Activated T-cell treated with anti-CD3 and anti-CD28 coated beads, Interleukin-2, amount 50 U/mL, for 1 hour (primary cell): ENCODE data around the gene TAAR6.
"Not testable (repeated sequence)": the region's sequence is repeated elsewhere in the genome, so short reads cannot be mapped to it uniquely, and the experiment has no call there.

Experiments used
- DNase-seq: peaks from one replicate; pipeline ENCODE4 v3.0.0-alpha.2; 2020

TAAR6 gene, protein sequence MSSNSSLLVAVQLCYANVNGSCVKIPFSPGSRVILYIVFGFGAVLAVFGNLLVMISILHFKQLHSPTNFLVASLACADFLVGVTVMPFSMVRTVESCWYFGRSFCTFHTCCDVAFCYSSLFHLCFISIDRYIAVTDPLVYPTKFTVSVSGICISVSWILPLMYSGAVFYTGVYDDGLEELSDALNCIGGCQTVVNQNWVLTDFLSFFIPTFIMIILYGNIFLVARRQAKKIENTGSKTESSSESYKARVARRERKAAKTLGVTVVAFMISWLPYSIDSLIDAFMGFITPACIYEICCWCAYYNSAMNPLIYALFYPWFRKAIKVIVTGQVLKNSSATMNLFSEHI

DNA sequence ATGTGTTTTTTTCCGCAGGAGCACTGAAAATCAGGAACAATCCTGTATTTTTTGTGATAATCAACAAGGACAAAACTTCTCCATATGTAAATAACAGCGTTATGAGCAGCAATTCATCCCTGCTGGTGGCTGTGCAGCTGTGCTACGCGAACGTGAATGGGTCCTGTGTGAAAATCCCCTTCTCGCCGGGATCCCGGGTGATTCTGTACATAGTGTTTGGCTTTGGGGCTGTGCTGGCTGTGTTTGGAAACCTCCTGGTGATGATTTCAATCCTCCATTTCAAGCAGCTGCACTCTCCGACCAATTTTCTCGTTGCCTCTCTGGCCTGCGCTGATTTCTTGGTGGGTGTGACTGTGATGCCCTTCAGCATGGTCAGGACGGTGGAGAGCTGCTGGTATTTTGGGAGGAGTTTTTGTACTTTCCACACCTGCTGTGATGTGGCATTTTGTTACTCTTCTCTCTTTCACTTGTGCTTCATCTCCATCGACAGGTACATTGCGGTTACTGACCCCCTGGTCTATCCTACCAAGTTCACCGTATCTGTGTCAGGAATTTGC is at the start of gene TAAR6:
TSS of gene TAAR6 (plus strand) at position 102 of the 557 bp plus-strand sequence. CDS start at position 102, 0 bp downstream.
- no peak for DNase-seq

DNA sequence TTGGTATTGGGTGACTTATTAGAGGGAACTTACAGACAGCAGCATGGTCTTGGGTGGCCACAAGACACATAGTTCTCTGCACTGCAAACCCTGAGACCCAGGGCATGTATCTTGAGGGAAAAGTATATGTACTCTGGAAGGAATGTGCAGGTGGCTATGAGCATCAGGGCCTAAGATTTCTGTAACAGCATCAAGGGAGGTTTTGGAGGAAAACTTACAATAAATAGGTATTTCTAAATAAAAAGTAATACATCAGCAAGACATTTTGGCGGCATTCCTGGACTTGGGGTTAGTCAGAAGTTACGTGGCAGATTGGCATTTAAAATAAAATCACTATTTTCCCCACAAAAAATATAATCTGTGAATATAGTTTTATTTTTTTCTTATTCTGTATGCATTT is 49.2 kb upstream of the TAAR6 start:
- DNase-seq = no peak

DNA sequence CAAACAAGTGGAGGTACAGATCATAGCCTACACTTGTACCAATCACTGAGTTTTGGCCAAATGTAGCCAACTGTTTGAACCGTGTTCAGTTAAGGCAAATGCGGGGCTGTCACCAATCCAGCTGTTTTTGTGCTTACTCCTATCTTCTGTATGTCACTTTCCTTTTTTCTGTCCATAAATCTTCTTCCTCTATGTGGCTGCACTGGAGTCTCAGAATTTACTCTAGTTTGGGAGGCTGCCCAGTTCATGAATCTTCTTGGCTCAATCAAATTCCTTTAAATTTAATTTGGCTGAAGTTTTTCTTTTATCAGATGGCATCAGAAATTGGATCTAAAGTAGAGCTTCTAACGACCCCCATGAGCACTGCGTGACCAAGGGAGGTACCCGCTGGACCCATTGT is 45.5 kb upstream of the TAAR6 start:
- DNase-seq = no peak

DNA sequence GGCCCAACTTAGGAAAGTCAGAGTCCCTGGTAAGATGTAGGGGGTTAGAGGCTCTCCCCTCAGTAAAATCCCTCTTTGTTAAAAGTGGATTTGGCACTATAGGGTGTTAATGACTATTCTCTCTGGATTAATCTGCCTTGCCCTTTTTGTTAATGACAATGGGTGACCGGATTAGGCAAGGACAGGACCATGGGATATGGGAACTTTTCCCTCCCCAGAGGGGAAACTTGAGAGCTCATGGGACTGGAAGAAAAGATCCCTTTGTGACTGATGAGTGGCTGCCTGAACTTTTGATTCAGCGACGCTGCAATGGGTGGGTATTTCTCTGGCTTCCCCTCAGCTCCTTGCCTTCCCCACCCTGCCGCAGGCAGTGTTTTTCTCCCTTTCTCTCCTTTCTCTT is 44.3 kb upstream of the TAAR6 start:
- DNase-seq = no peak

DNA sequence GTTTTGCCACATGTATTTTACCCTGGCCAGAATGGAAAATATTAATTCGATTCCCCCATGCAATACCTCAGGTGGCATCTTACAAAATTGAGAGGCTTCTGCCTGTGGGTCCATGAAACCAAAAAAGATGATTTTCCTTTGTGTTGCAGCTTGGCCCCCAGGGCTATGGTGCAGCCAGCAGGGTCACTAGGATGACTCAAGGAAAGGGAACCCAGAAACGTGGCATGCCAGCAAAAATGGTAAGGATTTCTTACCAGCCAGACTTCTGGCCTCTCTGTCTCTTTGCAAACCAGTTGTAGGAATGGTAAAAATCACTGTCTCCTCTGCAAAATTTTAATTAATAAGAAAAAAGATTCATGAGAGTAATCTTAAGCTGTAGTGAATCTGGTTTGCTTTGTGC is 43.7 kb upstream of the TAAR6 start:
- DNase-seq = no peak

DNA sequence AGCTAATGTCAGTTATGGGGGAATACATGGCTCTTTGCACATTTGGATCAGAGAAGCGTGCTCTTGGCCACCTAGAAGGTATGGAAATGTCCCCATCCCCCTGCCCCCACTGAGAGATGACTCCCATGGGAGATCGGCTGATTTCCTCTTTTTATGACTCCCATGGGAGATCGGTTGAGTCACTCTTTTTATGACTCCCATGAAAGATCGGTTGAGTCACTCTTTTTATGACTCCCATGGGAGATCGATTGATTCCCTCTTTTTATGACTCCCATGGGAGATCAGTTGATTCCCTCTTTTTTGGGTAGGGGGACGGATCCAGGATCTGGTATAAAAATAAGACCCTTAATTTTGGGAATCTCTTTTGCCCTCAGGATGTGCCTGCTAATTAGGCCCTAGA is 42.3 kb upstream of the TAAR6 start:
- DNase-seq = no peak

DNA sequence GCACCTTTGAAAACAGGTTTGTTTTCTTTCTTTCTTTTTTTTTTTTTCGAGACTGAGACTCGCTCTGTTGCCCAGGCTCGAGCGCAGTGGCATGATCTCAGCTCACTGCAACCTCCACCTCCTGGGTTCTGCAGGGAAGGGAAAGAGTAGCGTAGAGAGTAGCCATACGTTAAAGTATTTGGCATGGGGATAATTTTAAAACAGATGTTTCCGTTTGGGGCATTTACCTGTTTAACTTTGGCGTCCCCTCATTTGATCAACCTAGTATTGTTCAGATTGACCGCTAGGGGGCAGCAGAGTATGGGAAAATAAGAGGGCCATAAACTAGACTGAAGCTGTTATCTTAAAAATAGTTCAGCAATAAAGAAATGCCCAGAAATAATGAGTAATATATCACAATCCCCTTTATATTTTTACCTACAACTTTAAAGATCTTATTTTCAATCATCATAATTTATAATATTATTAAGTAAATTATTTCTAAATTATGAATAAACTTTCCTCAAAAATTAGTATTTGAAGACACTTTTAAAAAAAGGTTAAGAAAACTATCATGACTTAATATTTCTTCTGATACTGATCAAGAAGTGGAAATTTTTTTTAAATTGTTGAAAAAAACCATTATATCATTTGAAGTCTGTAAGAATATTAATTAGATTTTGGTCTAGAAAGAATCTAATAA is 39.7 kb upstream of the TAAR6 start:
- no peak for DNase-seq

DNA sequence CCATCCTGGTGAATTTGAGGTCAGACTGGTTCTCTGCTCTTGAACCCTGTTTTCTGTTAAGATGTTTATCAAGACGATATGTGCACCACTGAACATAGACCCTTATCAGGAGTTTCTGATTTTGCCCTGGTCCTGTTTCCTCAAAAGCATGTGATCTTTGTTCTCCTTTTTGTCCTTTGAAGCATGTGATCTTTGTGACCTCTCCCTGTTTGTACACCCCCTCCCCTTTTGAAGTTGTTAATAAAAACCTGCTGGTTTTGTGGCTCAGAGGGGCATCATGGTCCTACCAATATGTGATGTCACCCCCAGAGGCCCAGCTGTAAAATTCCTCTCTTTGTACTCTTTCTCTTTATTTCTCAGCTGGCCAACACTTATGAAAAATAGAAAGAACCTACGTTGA is 35.6 kb upstream of the TAAR6 start:
- not testable (repeated sequence) for DNase-seq

DNA sequence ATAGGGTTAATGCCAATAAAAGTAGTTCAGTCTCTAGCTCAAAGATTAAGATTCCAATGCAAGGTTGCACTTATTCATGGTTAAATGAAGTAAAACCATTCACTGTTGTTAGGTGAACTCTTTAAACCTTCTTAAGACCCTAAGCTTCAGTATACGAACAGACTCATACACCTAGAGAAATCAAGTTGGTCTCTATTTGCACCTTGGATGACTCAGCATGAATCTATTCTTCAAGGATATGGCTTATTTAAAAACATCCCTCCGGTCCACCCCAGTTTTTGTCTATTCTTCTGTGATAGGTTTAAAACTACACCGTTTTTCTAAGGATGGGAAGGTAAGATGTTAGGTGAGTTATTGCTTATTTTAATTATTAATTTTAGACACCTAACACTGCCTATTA is 33.0 kb upstream of the TAAR6 start:
- DNase-seq = no peak

DNA sequence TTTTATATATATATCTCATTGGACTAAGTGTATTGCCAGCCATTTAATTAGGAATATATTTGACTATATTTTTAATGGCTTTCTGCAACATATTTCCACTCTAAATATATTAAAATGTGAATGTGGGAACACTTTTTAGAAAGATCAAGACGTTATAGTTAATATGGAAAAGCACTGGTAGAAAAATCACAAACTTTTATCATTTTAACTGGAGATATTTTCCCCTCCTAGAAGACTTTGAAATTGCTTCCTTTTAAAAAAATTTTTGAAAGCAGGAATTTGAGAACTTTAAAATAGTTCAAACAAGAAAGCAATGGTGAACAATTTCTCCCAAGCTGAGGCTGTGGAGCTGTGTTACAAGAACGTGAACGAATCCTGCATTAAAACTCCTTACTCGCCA is 32.1 kb upstream of the TAAR6 start, which contains the start of gene TAAR9:
TSS of gene TAAR9 (plus strand) at position 301 of the 400 bp plus-strand sequence. CDS start at position 314, 13 bp downstream.
- no peak for DNase-seq

DNA sequence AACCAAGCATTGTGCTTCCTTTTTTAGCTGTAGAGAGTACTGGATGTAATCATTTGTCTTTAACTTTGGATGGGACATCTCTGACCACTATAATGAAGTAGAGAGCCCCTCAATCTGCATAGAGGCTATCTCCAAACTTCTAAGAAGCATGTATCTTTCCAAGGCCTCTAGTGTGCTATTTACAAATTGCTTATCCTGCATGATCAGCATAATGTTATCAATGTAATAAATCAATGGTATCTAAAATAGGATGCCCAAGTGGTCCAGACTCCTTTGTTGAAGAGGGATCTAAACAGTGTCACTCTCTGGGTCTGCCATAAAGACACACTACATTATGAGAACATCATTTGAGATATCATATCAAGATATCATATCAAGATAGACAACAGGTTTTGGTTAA is 25.3 kb upstream of the TAAR6 start:
- DNase-seq = no peak

DNA sequence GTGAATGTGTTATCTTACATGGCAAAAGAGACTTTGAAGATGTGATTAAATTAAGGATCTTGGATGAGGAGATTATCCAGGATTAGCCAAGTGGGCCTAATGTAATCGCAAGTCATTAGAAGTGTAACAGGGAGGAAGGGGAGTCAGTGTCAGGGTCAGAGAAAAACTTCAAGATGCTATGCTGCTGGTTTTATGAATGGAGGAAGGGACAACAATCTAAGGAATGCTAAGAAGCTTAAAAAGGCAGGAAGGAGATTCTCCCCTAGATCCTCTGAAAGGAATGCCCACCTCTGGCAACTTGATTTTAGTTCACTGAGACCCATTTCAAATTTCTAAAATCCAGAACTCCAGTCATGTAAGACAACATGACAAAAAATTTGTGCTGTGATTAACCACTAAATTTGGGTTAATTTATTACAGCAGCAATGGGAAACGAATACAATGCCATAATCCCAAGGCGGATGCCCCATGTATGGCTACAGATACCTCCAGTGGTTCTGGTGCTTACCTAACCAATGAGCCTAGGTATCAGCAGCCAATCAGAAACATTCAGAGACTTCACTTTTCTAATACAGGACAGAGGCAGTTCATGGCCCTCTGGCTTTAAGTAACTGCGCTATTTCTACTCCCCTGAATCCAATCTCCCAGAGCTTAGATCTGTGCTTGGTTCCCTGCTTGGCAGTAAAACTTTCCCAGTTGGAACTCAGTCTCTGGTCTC is 21.2 kb upstream of the TAAR6 start:
- DNase-seq = no peak

DNA sequence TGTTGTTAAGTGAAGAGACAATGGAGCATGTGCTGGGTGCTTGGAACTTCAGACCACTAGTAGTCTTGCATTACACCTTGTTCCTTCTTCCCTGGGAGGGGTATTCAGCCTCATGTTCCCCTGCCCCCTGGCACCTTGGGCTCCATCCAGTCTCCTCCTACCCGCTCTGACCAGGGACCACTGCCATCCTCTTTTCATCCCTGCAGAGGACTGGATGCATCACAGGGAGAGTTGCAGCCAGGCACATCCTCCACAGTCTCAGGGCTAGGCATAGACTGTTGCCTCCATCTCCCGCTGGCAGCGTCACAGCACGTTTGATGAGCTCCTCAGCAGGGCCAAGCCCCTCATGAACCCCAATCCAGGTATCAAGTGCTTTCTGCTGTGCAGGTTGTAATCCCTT is 18.9 kb upstream of the TAAR6 start:
- no peak for DNase-seq

DNA sequence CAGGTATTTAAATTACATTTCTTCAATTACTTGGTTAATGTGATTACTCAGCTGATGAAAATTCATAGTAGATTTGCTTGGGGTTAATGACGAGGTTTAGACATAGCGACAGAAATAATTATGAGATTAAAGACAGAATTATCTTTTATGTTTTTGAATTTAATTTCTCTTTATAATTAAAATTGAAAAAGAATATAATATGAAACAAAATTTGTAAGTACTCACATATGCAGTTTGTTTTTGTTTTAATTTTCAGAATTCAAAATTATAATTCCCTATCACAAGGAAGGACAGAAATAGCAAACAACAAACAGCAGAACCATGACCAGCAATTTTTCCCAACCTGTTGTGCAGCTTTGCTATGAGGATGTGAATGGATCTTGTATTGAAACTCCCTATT is 17.8 kb upstream of the TAAR6 start, which contains the start of gene TAAR8:
TSS of gene TAAR8 (plus strand) at position 301 of the 400 bp plus-strand sequence. CDS start at position 322, 21 bp downstream.
- no peak for DNase-seq

DNA sequence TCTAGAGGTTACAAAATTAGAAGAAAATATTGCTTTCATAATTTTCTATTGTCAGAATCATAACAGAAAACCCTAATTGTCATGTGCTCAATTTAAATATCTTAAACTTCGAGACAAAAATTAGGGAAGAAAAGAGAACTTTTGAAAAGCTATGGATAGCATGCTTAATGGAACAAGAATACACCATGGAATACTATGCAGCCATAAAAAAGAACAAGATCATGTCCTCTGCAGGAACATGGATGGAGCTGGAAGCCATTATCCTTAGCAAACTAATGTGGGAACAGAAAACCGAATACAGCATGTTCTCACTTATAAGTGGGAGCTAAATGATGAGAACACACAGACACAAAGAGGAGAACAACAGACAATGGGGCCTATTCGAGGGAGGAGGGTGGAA is 10.0 kb upstream of the TAAR6 start:
- DNase-seq = not testable (repeated sequence)

DNA sequence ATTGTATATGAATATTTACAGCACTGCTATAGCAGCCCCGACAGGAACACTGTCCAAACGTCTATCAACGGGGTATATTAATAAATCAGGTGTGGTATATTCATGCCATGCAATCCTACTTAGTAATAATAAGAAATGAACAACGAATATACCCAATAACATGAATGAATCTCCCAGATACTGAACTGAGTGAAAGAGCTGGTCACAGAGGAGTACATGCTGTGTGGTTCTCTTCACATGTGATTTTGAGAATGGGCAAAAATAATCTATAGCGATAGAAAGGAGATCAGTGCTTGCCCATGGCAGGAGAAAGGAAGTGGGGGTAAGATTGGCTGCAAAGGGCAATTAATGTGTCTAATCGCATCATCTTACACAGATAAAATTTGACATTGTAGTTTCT is 3.7 kb upstream of the TAAR6 start:
- no peak for DNase-seq

DNA sequence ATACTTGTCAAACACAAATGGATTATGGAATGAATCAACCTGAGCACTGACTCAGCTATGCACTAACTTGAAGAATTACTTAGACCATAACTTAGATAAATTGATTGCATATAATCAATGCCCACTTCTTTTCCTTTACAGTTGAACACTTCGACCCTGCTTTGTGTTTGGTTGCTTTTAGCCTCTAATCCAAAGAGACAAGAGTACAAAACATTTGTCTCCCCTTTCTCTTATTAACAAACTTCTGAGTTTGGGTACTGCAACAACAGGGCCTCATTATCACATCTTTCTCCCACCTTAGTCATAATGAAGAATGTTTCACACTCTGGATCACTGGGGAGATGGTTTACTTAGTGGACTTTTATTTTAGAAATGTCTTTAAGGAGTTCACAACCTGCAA is 2.6 kb upstream of the TAAR6 start:
- DNase-seq = no peak

DNA sequence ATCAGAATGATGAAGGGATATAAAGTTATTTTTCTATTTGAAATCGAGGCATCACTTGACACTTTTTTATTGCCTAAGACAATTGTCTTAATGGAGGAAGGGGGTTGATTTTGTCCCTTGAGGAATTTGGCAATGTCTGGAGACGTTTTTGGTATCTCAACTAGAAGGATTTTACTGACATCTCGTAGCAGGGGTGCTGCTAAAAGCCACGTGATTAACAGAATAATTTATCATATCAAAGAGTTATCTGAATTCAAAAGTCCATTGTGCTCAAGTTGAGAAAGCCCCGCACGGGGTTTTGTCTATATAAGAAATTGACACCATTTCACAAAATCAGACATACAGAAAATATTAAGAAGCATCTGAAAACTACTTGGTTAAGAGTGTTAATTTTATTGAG is 1.5 kb upstream of the TAAR6 start:
- no peak for DNase-seq

DNA sequence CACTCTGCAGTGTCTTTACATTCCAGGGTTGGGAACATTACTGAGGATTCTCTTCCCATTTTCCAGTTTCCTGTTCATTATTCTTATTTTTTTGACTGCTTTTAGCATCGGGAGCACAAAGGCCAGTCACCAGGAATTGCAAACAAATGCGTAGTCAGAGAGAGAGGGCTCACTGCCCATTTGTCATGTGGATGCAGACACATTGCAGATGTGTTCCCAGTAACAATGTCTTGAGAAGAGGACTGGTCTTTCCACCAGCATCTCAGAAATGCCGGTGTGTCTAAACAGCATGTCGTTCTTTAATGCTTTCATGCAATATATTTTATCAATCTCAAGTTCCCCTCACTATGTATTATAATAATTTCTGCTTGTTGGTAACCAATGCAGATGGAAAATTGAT is 952 bp upstream of the TAAR6 start:
- no peak for DNase-seq

DNA sequence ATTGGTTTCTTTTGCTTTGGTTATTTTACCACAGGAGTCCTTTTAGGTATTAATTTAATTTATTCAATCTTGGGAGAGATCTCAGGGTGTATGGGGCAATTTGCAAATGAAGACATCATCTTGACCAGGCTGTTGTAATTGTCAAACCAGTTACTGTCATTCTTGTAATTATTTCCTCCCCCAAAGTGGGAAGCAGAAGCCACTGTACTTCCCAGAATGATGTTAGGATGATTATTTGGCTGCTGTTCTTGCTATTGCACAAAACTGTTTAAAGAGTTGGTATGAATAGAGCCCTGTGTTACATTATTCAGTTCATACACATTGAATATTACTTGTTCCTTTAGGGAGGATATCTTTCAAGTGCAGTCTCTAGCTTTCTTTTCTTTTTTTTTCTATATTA is 1.7 kb downstream of the TAAR6 start:
- no peak for DNase-seq

DNA sequence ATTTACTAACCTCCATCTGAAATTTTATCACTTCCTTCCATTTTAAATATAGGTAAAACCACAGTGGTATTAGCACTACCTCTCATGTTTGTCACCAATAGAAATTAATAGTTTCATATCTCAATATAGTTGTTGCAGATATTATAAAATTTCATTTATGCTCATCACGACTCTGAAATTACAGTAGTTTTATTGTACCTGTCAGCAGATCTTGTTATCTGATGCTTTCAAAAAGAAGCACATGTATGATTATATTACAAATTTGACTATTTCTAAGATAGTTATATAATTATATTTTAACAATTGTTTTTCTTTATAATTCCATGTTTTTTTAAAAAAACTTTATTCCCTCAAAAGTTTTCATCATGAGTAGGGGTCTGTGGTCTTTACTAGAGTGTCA is 14.6 kb downstream of the TAAR6 start:
- DNase-seq = no peak

DNA sequence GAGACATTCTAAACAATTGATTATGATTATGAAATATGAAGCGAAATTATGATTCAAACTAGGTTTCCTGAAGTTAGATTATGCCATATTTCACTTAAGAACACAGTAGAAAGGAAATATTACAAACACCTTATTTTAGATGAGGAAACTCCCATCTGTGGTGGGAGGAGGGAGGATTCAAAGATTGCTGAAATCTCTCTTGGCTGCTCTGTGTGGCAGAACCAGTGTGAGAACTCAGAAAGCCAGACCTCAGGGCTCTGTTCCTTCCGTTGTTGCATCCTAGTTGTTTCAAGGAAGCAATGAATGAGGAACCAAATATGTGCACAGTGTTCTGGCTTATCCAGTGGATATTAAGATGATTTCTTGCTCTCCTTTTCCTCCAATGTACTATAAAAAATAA is 17.3 kb downstream of the TAAR6 start:
- DNase-seq = no peak

DNA sequence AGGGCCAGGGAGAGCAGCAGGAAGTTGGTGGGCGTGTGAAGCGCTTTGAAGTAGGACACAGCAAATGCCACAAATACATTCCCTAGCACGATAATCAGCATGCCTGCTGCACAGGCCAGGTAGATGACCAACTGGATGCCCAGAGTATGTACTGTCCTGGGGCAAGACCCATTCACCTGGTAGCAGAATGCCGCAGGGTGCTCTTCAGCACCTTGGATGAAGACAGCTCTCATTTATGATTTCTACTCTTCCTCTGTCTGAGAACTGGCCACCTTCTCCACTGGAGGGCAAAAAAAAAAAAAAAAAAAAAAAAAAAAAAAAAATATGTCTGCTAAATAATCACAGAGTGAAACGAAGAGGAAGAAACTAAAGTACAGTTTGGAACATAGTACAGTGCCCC is 19.3 kb downstream of the TAAR6 start, which contains the start of gene TAAR5:
TSS of gene TAAR5 (minus strand) at position 288 of the 400 bp plus-strand sequence. CDS start at position 233, 55 bp downstream.
- DNase-seq = no peak
